H9 (cell line): ENCODE data around the gene GSTO2. TPM values are rescaled to one million over a fixed set of nuclear protein-coding genes. Genes with fewer than 3 reads are reported as not detected.

ENCODE experiments used
- DNase-seq: peaks from one replicate; pipeline ENCODE4 v3.0.0-alpha.2; 2017
- H2AFZ ChIP-seq: one replicate; pipeline ENCODE4 v1.6.1; 2013; ENCODE audit warnings: mild to moderate bottlenecking, low read length, control low read depth, moderate library complexity
- H2AK5ac ChIP-seq: 2 replicates; pipeline ENCODE4 v1.6.1; 2013; ENCODE audit warnings: low read length, control low read depth, mixed read lengths; ENCODE audit not compliant: insufficient read length
- H2BK120ac ChIP-seq: one replicate; pipeline ENCODE4 v1.6.1; 2013; ENCODE audit warnings: low read depth, mild to moderate bottlenecking, low read length, control low read depth, inconsistent platforms; ENCODE audit not compliant: poor library complexity, severe bottlenecking
- H2BK12ac ChIP-seq: 2 replicates; pipeline ENCODE4 v1.6.1; 2013; ENCODE audit warnings: low read length, control low read depth, mixed read lengths, low read depth; ENCODE audit not compliant: insufficient read length
- H2BK15ac ChIP-seq: 2 replicates; pipeline ENCODE4 v1.6.1; 2013; ENCODE audit warnings: low read depth, low read length, control low read depth
- H2BK20ac ChIP-seq: one replicate; pipeline ENCODE4 v1.6.1; 2013; ENCODE audit warnings: low read depth, mild to moderate bottlenecking, low read length, control low read depth, inconsistent platforms; ENCODE audit not compliant: poor library complexity, severe bottlenecking
- H2BK5ac ChIP-seq: 2 replicates; pipeline ENCODE4 v1.6.1; 2013; ENCODE audit warnings: low read length, control low read depth, mixed read lengths; ENCODE audit not compliant: insufficient read length
- H3K14ac ChIP-seq: 2 replicates; pipeline ENCODE4 v1.6.1; 2013; ENCODE audit warnings: low read length, control low read depth; ENCODE audit not compliant: insufficient read depth
- H3K18ac ChIP-seq: 2 replicates; pipeline ENCODE4 v1.6.1; 2013; ENCODE audit warnings: low read depth, mild to moderate bottlenecking, mixed read lengths, low read length, control low read depth; ENCODE audit not compliant: insufficient read length
- H3K23ac ChIP-seq: 2 replicates; pipeline ENCODE4 v1.6.1; 2013; ENCODE audit warnings: low read length, control low read depth, mixed read lengths, low read depth; ENCODE audit not compliant: insufficient read length
- H3K23me2 ChIP-seq: 2 replicates; pipeline ENCODE4 v1.6.1; 2013; ENCODE audit warnings: low read depth, mild to moderate bottlenecking, mixed read lengths, low read length, control low read depth; ENCODE audit not compliant: insufficient read length, poor library complexity, severe bottlenecking
- H3K27ac ChIP-seq: 2 replicates; pipeline ENCODE4 v1.5.1; 2013; ENCODE audit warnings: low read length, control low read depth, mixed read lengths, low read depth; ENCODE audit not compliant: insufficient read length
- H3K27me3 ChIP-seq: 2 replicates; pipeline ENCODE4 v1.6.1; 2013; ENCODE audit warnings: low read length, control low read depth, inconsistent platforms; ENCODE audit not compliant: insufficient read depth
- H3K4ac ChIP-seq: 2 replicates; pipeline ENCODE4 v1.6.1; 2013; ENCODE audit warnings: low read depth, mild to moderate bottlenecking, control low read depth, inconsistent platforms, low read length, moderate library complexity
- H3K4me1 ChIP-seq: 2 replicates; pipeline ENCODE4 v1.6.1; 2013; ENCODE audit warnings: low read length, control low read depth, inconsistent platforms; ENCODE audit not compliant: insufficient read depth
- H3K4me2 ChIP-seq: 2 replicates; pipeline ENCODE4 v1.6.1; 2013; ENCODE audit warnings: low read length, control low read depth, mixed read lengths; ENCODE audit not compliant: insufficient read length, insufficient read depth
- H3K56ac ChIP-seq: 2 replicates; pipeline ENCODE4 v1.6.1; 2013; ENCODE audit warnings: low read depth, mild to moderate bottlenecking, mixed read lengths, low read length, control low read depth; ENCODE audit not compliant: insufficient read length
- H3K79me1 ChIP-seq: 2 replicates; pipeline ENCODE4 v1.6.1; 2013; ENCODE audit warnings: low read depth, mild to moderate bottlenecking, moderate library complexity, low read length, control low read depth, inconsistent platforms; ENCODE audit not compliant: insufficient read depth, poor library complexity, severe bottlenecking
- H3K79me2 ChIP-seq: 2 replicates; pipeline ENCODE4 v1.6.1; 2013; ENCODE audit warnings: low read length, control low read depth, inconsistent platforms; ENCODE audit not compliant: insufficient read depth
- H3K9ac ChIP-seq: 2 replicates; pipeline ENCODE4 v1.6.1; 2013; ENCODE audit warnings: low read length, control low read depth, mixed read lengths; ENCODE audit not compliant: insufficient read length; ENCODE audit errors: extremely low read depth
- H3K9me3 ChIP-seq: one replicate; pipeline ENCODE4 v1.6.1; 2013; ENCODE audit warnings: low read depth, low read length, inconsistent platforms; ENCODE audit not compliant: control insufficient read depth
- H3T11ph ChIP-seq: one replicate; pipeline ENCODE4 v1.6.1; 2013; ENCODE audit warnings: mild to moderate bottlenecking, low read length, control low read depth, inconsistent platforms
- H4K20me1 ChIP-seq: one replicate; pipeline ENCODE4 v1.6.1; 2013; ENCODE audit not compliant: control insufficient read depth, insufficient read length, insufficient read depth
- H4K5ac ChIP-seq: 2 replicates; pipeline ENCODE4 v1.6.1; 2013; ENCODE audit warnings: low read depth, mild to moderate bottlenecking, mixed read lengths, low read length, control low read depth; ENCODE audit not compliant: insufficient read length
- H4K8ac ChIP-seq: replicated peaks from 2 replicates; pipeline ENCODE4 v1.6.1; 2013; ENCODE audit warnings: low read length, control low read depth, mixed read lengths, low read depth; ENCODE audit not compliant: insufficient read length
- H4K91ac ChIP-seq: 2 replicates; pipeline ENCODE4 v1.6.1; 2013; ENCODE audit warnings: low read depth, mild to moderate bottlenecking, moderate library complexity, mixed read lengths, low read length, control low read depth; ENCODE audit not compliant: insufficient read length
- H3K27ac Mint-ChIP-seq, 3 experiments: 2 replicates in 2 of 3; 3 replicates in 1 of 3; pipeline ENCODE4 v1.8.0; 2020 to 2021; ENCODE audit warnings: mixed read lengths in 3 of 3, mild to moderate bottlenecking in 1 of 3, moderate library complexity in 1 of 3
- H3K27me3 Mint-ChIP-seq: 2 replicates; pipeline ENCODE4 v1.8.0; 2021; ENCODE audit warnings: low read depth, mild to moderate bottlenecking, moderate library complexity, mixed read lengths
- H3K36me3 Mint-ChIP-seq, 3 experiments: 2 replicates in 2 of 3; 3 replicates in 1 of 3; pipeline ENCODE4 v1.8.0; 2020 to 2021; ENCODE audit warnings: low read depth in 3 of 3, mixed read lengths in 3 of 3; ENCODE audit not compliant: insufficient read depth in 1 of 3
- H3K4me1 Mint-ChIP-seq, 2 experiments: 2 replicates each; pipeline ENCODE4 v1.8.0; 2020; ENCODE audit warnings: mixed read lengths in 2 of 2
- H3K4me3 Mint-ChIP-seq, 2 experiments: 2 replicates in 1 of 2; 3 replicates in 1 of 2; pipeline ENCODE4 v1.8.0; 2020 to 2021; ENCODE audit warnings: mild to moderate bottlenecking in 2 of 2, mixed read lengths in 2 of 2, moderate library complexity in 1 of 2
- H3K9me3 Mint-ChIP-seq, 2 experiments: 2 replicates in 1 of 2; 3 replicates in 1 of 2; pipeline ENCODE4 v1.8.0; 2020; ENCODE audit warnings: mild to moderate bottlenecking in 2 of 2, mixed read lengths in 2 of 2, moderate library complexity in 1 of 2
- CTCF ChIP-seq: fragments of 200-600 bp; sonication (generic); conservative IDR thresholded peaks from 3 replicates; pipeline ENCODE4 v1.8.0; 2021; ENCODE audit warnings: antibody characterized with exemption, mild to moderate bottlenecking
- WGBS: extraction: QIAGEN DNeasy Blood & Tissue Kit; methylation state at CpG from one replicate; pipeline ENCODE4 v1.1.7; 2013; ENCODE audit warnings: missing lambda C conversion rate, low lambda C conversion rate, mixed read lengths; ENCODE audit not compliant: insufficient read length; ENCODE audit errors: extremely low coverage; 5-methylcytosine and 5-hydroxymethylcytosine counted together
- total RNA-seq: library from RNA; stranded (reverse); gene quantifications from 2 replicates; pipeline ENCODE4 v1.2.1, GENCODE V29; 2021

Gene GSTO2
- total RNA-seq, 1 experiment from 2014 or later = 14.5 TPM

- H3K36me3 Mint-ChIP-seq = peaks cover 14 to 24% (median 21%) of the 10 kb centered on the region in 3 experiments
- WGBS = no CpG with 5 or more reads among the region's 20 CpGs
Observed at GRCh38 chr10:104327745-104328645, 59.0 kb downstream of the GSTO2 start.

More at GRCh38 chr10:104327745-104328645, 59.0 kb downstream of the GSTO2 start:
- Mint-ChIP-seq H3K27ac (peak overlapping the region; percentile 98), H3K4me1 (peaks cover 88 to 91% of the 10 kb centered on the region in 2 experiments), H3K4me3 (peak overlapping the region; percentile 52 to 73), H3K9me3 (no peaks in the 10 kb centered on the region), H3K27me3 (no peaks in the 10 kb centered on the region)
- Histone ChIP-seq H3K56ac (no peak overlapping the region), H3K14ac (peak overlapping the region; percentile 85), H3K79me2 (peaks cover 26% of the 10 kb centered on the region; the same call in 1 of the 2 replicates), H4K5ac (no peak overlapping the region), H2AK5ac (no peak overlapping the region), H2BK5ac (no peak overlapping the region), H3K9me3 (no peaks in the 10 kb centered on the region), H3K23me2 (peaks cover 4% of the 10 kb centered on the region), H3K4me1 (peaks cover 48% of the 10 kb centered on the region; the same call in 1 of the 2 replicates), H3K79me1 (no peaks in the 10 kb centered on the region), H2BK15ac (no peak overlapping the region), H2AFZ (no peak overlapping the region), H3K4ac (no peak overlapping the region), H3T11ph (no peak overlapping the region), H4K8ac (no peak overlapping the region), H3K23ac (no peak overlapping the region), H2BK20ac (no peak overlapping the region), H3K9ac (no peak overlapping the region), H2BK120ac (no peak overlapping the region), H4K91ac (no peak overlapping the region), H2BK12ac (no peak overlapping the region), H3K27me3 (no peaks in the 10 kb centered on the region), H3K27ac (peak overlapping the region; percentile 27), H3K18ac (peak overlapping the region; percentile 43), H3K4me2 (peak overlapping the region; percentile 40), H4K20me1 (peaks cover 3% of the 10 kb centered on the region)
- peak; percentile 49 for DNase-seq
- TF ChIP-seq CTCF = no peak
